ENCODE measurements around the gene FGD6.
A peak's percentile ranks its signal among the peaks of the same experiment; 100 is the strongest.

Gene FGD6

DNA sequence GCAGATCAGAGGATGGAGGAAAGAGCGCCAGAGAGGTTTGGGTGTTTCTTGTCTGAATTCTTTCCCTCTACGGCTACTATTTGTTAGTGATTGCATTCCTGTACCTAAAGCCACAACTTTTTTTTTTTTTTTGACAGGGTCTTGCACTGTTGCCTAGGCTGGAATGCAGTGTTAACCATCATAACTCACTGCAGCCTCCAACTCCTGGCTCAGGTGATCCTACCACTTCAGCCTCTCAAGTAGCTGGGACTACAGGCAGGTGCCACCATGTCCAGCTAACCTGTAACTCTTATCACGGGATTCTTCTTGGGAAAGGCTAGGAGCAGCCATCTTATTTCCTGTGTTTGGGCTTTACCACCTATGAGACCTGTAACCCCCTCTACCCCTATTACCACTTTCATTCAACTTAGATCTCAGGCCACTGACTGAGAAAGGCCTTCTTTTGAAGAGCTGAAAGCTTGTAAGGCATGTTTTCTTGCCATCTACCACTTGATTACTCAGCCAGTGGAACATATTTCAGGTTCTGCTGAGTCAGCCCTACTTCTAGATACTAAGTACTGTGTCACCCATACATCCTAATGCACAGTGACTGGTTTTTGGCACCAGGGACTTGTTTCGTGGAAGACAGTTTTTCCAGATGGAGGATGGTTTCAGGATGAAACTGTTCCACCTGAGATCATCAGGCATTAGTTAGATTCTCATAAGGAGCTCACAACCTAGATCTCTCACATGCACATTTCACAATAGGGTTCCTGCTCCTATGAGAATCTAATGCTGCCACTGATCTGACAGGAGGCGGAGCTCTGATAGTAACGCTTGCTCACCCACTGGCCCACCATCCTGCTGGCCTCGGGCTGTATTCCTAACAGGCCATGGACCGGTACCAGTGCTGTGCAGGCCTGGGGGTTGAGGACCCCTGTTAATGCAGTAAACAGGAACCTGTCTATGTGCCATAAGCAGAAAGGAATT is 7.2 kb upstream of the FGD6 start:
- Mint-ChIP-seq H3K27ac (peak overlapping the region; percentile 51), H3K9me3 (no peaks in the 10 kb centered on the region), H3K36me3 (peaks cover 16 to 20% of the 10 kb centered on the region in 2 donors), H3K27me3 (no peaks in the 10 kb centered on the region), H3K4me3 (no peak overlapping the region), H3K4me1 (peaks cover 13 to 41% of the 10 kb centered on the region in 2 donors)
- ATAC-seq (replicated peaks) = no peak
- DNase-seq = no peak

DNA sequence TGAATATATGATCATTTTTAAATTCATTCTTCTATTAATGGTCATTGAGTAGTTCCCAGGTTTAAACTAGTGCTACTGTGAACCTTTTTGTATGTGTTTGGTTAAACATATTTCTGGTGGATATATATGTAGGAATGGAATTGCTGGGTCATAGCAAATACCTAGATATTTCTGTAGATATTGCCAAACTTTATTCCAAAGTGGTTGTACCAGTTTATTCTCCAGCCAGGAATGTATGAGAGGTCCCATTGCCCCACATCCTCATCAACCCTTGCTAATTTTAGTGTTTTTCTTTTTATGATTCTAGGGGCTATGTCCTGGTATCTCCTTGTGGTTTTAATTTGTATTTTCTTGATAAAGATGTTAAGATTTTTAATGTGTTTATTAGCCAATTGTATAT is 3.5 kb upstream of the FGD6 start:
- Mint-ChIP-seq H3K9me3 (no peaks in the 10 kb centered on the region), H3K27ac (no peak overlapping the region), H3K36me3 (peaks cover 18 to 24% of the 10 kb centered on the region in 2 donors), H3K4me1 (peaks cover 16 to 46% of the 10 kb centered on the region in 2 donors), H3K4me3 (no peak overlapping the region), H3K27me3 (no peaks in the 10 kb centered on the region)
- ATAC-seq (replicated peaks) (no peak), DNase-seq (no peak)

DNA sequence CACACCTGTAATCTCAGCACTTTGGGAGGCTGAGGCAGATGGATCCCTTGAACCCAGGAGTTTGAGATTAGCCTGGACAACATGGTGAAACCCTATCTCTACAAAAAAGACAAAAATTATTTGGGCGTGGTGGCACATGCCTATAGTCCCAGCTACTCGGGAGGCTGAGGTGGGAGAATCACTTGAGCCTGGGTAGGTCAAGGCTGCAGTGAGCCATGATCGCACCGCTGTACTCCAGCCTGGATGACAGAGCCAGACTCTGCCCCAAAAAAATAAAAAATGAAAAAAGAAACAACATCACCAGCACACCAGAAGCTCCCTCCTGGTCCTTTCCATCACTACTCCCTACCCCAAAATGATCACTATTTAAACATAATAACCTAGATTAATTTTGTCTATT is 2.9 kb upstream of the FGD6 start:
- no peak overlapping the region for H3K4me3 Mint-ChIP-seq

DNA sequence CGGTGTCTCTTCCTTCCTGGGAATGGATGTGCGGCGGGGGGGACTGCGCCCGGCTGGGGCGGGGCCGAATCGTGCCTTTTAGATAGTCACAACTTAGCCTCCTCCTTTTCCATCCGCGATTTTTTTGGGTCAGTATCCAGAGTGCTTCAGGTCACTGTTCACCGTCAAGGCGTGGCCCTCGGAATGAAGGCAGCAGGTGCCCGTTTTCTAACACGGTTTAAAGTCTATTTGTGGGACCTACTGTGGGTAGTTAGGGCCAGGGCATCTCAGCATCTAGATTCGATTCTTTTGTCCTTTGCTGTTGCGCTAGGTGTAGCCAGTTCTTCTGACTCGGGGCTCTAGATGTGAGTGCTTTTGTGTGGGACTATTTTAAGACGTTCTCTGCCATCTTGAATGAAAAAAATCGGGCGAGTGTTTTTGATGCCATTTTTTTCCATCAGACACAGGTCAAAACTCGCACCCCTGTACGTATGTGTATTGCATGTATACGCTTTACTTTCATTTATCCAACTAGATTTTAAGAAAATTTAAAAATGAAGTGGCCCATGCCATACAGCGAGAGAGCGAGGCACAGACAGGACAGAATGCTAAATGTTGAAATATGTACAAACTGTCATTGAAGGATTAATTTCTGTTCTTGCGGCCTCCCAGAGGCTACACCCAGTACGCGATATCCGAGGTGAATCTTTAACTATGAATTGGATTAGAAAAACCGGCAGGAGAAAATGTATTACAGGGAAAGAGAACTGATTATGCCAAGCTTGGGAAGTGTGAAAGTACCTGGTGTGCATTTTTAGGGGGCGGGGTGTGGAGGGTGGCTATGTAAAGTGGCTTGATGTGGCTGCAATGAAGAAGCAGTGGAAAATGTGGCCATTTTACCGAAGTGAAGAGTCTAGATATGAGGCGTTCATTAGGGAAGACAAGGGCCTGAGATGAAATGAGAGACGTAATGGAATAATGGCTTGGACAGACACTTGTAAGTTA is 1.2 kb upstream of the FGD6 start:
- H3K4me3 Mint-ChIP-seq = peak overlapping the region; percentile 87 to 93

More for the DNA sequence above, 2.9 kb upstream of the FGD6 start:
- H3K27me3 Mint-ChIP-seq = no peaks in the 10 kb centered on the region
- H3K36me3 Mint-ChIP-seq = peaks cover 16 to 24% of the 10 kb centered on the region in 2 donors
- H3K4me1 Mint-ChIP-seq = peaks cover 16 to 41% of the 10 kb centered on the region in 2 donors
- no peaks in the 10 kb centered on the region for H3K9me3 Mint-ChIP-seq
- ATAC-seq (replicated peaks) (no peak), DNase-seq (no peak)
- no peak overlapping the region for H3K27ac Mint-ChIP-seq

DNA sequence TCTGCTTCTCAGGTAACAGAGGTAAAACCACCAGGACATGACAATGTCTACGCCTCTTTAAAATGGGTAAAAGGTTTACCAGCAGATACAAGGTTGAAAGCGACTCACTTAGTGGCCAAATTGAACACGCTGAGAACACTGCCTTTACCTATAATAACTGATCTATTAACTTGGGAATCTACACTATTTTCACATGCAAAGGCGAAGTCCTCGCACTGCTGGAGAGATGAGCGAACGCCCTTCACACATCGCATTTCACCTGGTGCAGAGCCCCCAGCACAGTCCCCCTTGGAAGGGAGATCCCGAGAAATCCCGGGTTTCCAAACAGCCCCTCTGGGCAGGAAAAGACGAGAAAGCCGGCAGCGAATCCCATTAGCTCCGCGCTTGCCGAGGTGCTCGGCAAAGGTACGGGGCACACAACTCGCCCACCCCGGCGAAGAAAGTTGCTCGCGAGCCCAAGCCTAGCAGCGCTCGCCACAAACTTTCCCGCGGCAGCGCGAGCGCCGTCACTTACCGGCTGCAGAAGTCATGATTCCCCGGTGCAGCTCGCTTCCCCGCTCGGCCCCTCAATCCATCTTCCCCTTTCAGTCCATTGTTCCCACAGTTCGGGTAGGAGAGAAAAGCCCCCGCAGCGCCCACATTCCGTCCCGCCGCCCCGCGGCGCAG is 423 bp downstream of the FGD6 start:
- Mint-ChIP-seq H3K36me3 (peaks cover 5 to 13% of the 10 kb centered on the region in 2 donors), H3K4me1 (peaks cover 8 to 28% of the 10 kb centered on the region in 2 donors), H3K9me3 (no peaks in the 10 kb centered on the region), H3K27me3 (no peaks in the 10 kb centered on the region), H3K27ac (peak overlapping the region; percentile 79), H3K4me3 (peak overlapping the region; percentile 87 to 93)
- ATAC-seq (replicated peaks) (peak; percentile 27 to 28), DNase-seq (no peak)

More for the DNA sequence above, 1.2 kb upstream of the FGD6 start:
- peak overlapping the region; percentile 96 for H3K27ac Mint-ChIP-seq
- peak; percentile 32 for DNase-seq
- ATAC-seq (replicated peaks) = peak; percentile 14 to 22
- no peaks in the 10 kb centered on the region for H3K9me3 Mint-ChIP-seq
- peaks cover 10 to 28% of the 10 kb centered on the region in 2 donors for H3K4me1 Mint-ChIP-seq
- no peaks in the 10 kb centered on the region for H3K27me3 Mint-ChIP-seq
- peaks cover 5 to 13% of the 10 kb centered on the region in 2 donors for H3K36me3 Mint-ChIP-seq

DNA sequence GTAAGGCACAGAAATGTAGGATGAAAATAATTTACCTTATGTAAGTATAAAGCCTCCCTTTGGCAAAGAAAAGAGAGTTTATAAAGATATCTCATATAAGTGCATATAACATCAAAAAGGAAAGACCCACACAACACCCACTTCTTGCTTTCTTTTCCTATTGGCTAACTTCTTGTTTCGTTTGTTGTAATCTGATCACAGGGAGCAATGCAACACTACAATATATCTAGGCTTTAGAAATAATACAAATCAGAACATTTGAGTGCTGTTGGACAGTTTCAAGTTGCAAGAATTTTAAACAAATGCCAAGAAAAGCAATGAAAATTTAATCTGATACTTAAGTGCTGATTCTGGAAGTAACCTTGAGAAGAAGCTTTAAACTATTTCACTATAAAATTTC is 1.3 kb downstream of the FGD6 start:
- DNase-seq (no peak), ATAC-seq (replicated peaks) (no peak)
- peaks cover 2 to 10% of the 10 kb centered on the region in 2 donors for H3K36me3 Mint-ChIP-seq
- H3K4me3 Mint-ChIP-seq = peak overlapping the region in 1 of 2 donors; percentile 93
- H3K4me1 Mint-ChIP-seq = peaks cover 8 to 28% of the 10 kb centered on the region in 2 donors
- no peaks in the 10 kb centered on the region for H3K9me3 Mint-ChIP-seq
- H3K27ac Mint-ChIP-seq = no peak overlapping the region
- no peaks in the 10 kb centered on the region for H3K27me3 Mint-ChIP-seq

DNA sequence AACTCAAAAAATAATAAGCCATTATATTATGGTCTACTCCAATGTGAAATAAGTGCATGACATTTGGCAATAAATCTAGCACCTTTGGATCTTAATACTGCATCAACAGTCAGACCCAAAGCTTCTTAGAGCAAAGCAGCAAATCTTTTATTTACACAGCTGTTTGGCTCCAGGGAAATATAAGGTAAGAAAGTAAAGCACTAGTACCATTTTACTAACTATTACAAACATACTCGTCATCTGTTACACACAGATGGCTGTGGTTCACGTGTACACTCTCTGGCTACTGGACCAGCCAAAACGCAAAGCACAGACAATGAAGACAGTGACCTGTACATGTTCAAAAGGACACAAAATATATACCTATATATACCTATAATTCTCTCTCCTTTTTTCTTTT is 2.8 kb downstream of the FGD6 start:
- no peak for ATAC-seq (replicated peaks)
- no peak overlapping the region for H3K4me3 Mint-ChIP-seq
- no peaks in the 10 kb centered on the region for H3K9me3 Mint-ChIP-seq
- H3K36me3 Mint-ChIP-seq = peaks cover 2 to 4% of the 10 kb centered on the region in 2 donors
- no peaks in the 10 kb centered on the region for H3K27me3 Mint-ChIP-seq
- no peak overlapping the region for H3K27ac Mint-ChIP-seq
- H3K4me1 Mint-ChIP-seq = peaks cover 6 to 17% of the 10 kb centered on the region in 2 donors
- DNase-seq = no peak

DNA sequence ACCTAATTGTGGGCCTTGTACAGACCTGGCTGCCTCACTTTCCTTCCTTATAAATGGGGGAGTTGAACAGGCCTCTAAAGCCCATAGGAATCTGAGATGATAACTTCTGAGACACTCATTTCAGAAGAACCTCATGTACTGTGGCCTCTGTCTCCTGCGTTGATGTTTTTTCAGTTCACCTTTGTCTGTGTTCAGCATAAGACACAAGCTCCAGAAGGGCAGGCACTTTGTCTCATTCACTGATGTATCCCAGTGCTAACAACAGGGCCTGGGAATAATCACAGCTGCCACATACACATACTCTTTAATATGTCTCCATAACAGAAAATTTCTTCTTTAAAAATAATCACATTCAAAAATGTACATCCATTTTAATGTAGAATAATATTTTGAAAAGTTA is 3.3 kb downstream of the FGD6 start:
- DNase-seq = no peak
- ATAC-seq (replicated peaks) = no peak
- Mint-ChIP-seq H3K4me1 (peaks cover 6 to 15% of the 10 kb centered on the region in 2 donors), H3K9me3 (no peaks in the 10 kb centered on the region), H3K4me3 (no peak overlapping the region), H3K36me3 (peaks cover 2% of the 10 kb centered on the region in 2 donors), H3K27me3 (no peaks in the 10 kb centered on the region), H3K27ac (no peak overlapping the region)

DNA sequence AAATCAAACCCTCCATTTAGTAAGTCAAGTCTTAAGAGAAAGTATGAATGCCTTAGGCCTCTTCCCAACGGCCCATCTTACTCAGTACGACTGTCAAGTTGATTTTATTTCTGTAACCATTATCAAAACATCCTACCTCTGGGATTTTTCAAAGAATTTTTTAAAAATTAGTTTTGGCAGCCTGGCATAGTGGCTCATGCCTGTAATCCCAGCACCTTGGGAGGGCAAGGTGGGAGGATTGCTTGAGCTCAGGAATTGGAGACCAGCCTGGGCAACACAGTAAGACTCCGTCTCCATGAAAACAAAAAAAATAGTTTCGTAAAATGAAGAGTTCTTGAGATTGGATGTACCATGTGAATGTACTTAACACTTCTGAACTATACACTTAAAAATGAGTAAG is 4.1 kb downstream of the FGD6 start:
- Mint-ChIP-seq H3K9me3 (no peaks in the 10 kb centered on the region), H3K27ac (no peak overlapping the region), H3K4me3 (no peak overlapping the region), H3K27me3 (no peaks in the 10 kb centered on the region), H3K36me3 (no peaks in the 10 kb centered on the region), H3K4me1 (peaks cover 3 to 11% of the 10 kb centered on the region in 2 donors)
- DNase-seq (no peak), ATAC-seq (replicated peaks) (no peak)

DNA sequence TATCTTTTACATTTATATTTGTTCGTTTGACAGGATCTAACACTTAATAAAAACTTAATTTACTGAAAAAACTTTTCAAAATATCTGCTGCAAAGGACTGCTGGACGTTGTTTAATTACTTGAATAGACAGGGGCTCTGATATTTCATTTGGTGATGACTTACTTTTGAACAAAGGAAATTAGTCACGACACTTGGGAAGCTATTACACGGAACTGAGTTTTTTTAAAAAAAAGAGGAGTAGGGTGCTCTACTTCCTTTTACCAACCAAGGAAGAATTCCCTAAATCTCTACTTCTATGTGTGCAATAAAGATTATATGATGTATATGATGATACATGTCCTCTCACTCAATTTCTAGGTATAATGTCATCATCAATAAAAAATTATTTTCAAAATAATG is 4.7 kb downstream of the FGD6 start:
- no peaks in the 10 kb centered on the region for H3K36me3 Mint-ChIP-seq
- H3K9me3 Mint-ChIP-seq = no peaks in the 10 kb centered on the region
- DNase-seq (no peak), ATAC-seq (replicated peaks) (no peak)
- H3K4me3 Mint-ChIP-seq = no peak overlapping the region
- peaks cover 3 to 11% of the 10 kb centered on the region in 2 donors for H3K4me1 Mint-ChIP-seq
- H3K27me3 Mint-ChIP-seq = no peaks in the 10 kb centered on the region
- H3K27ac Mint-ChIP-seq = no peak overlapping the region

DNA sequence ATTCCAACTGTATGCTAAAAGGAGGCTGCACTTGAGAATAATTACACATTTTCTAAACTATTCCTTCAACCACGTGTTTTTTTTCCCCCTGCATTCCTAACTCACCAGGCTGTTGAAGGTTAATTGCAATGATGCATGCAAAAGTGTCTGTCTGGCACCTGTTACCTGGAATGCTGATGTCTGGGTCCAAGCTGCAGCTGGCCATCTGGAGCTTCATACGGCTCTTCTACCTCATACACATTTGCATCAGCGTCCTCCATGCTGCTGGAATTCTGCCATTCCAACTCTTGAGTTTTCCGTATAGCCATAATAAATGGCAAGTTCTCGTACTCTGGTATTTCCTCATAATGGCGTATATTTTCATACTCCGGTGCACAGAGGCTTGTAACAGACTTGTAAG is 8.6 kb downstream of the FGD6 start:
- Mint-ChIP-seq H3K4me3 (no peak overlapping the region), H3K27me3 (no peaks in the 10 kb centered on the region), H3K27ac (no peak overlapping the region), H3K36me3 (no peaks in the 10 kb centered on the region), H3K9me3 (no peaks in the 10 kb centered on the region), H3K4me1 (peaks cover 5 to 8% of the 10 kb centered on the region in 2 donors)
- no peak for ATAC-seq (replicated peaks)
- DNase-seq = no peak

DNA sequence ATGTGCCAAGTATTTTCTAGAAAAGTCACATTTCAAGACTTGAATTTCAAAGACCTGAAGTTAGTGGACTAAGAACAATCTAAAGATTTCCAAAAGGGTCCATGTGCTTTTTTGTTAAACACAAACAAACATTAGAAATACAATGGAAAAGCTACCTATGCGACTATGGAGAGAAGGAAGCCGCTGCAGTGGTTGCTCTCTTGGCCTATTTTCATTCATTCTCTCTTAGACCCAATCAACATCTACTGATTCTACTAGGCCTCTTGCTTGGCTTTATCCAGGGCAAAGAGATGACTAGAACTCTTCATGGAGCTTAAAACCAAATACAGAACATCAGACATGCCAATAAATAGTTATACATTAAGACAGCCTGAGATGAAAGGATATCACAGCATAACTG is 9.9 kb downstream of the FGD6 start:
- Mint-ChIP-seq H3K4me3 (no peak overlapping the region), H3K4me1 (peaks cover 8 to 9% of the 10 kb centered on the region in 2 donors), H3K36me3 (no peaks in the 10 kb centered on the region), H3K9me3 (no peaks in the 10 kb centered on the region), H3K27me3 (no peaks in the 10 kb centered on the region), H3K27ac (no peak overlapping the region)
- no peak for ATAC-seq (replicated peaks)
- no peak for DNase-seq

DNA sequence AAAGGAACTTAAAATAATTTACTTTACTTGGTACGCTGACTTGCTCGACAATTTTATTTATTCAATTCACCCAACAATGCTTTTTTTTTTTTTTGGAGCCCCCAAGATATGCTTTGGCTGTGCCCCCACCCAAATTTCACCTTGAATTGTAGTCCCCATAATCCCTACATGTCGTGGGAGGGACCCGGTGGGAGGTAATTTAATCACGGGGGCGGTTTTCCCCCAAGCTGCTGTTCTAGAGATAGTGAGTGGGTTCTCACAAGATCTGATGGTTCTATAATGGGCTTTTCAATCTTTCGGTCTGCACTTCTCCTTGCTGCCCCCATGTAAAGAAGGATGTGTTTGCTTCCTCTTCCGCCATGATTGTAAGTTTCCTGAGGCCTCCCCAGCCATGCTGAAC is 10.4 kb downstream of the FGD6 start:
- ATAC-seq (replicated peaks) (no peak), DNase-seq (no peak)
- H3K4me1 Mint-ChIP-seq = peaks cover 8 to 9% of the 10 kb centered on the region in 2 donors
- no peak overlapping the region for H3K4me3 Mint-ChIP-seq
- H3K27ac Mint-ChIP-seq = no peak overlapping the region
- no peaks in the 10 kb centered on the region for H3K27me3 Mint-ChIP-seq
- no peaks in the 10 kb centered on the region for H3K9me3 Mint-ChIP-seq
- H3K36me3 Mint-ChIP-seq = no peaks in the 10 kb centered on the region

DNA sequence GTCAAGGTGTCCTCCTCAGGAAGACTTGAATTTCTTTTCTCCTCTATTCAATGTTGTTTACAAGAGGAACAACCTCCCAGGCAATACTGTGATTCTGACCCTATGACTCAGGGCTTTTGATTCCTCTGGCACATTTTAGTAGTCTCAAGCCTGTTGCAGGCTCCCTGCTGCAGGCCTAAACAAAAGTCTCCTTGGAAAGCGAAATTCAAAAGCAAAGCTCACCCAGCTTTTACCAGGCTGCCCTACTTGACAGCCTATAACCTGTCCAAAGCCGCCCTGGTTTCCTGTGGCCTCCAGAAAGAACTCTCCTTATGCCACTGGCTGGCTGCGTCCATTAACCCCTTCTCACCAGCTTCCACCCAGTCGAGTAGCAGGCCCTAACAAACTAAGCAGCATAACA is 11.6 kb downstream of the FGD6 start:
- no peaks in the 10 kb centered on the region for H3K27me3 Mint-ChIP-seq
- peaks cover 8 to 11% of the 10 kb centered on the region in 2 donors for H3K4me1 Mint-ChIP-seq
- no peak overlapping the region for H3K27ac Mint-ChIP-seq
- no peak overlapping the region for H3K4me3 Mint-ChIP-seq
- ATAC-seq (replicated peaks) (no peak), DNase-seq (no peak)
- H3K36me3 Mint-ChIP-seq = no peaks in the 10 kb centered on the region
- H3K9me3 Mint-ChIP-seq = no peaks in the 10 kb centered on the region
